Naive thymus-derived CD8-positive, alpha-beta T cell (primary cell): Measurements from ENCODE around the gene ING5. TPM values are rescaled to one million over a fixed set of nuclear protein-coding genes. Genes with fewer than 3 reads are reported as not detected.
"Not testable (repeated sequence)": the region's sequence is repeated elsewhere in the genome, so short reads cannot be mapped to it uniquely, and the experiment has no call there.

ENCODE experiments used
- ATAC-seq, 2 donors: fragments of 150-1000 bp; cut with Tn5 transposase in 1 of 2; sonication (Bioruptor Pico), chemical (Tn5 transposase) in 1 of 2; 1 replicate in 1 of 2; 2 replicates in 1 of 2; pipeline ENCODE4 v1.10.0; 2021; ENCODE audit warnings: mild to moderate bottlenecking in 2 of 2, moderate library complexity in 2 of 2
- POLR2A ChIA-PET: fragments of 350-600 bp; sonication (Branson Sonifier 250); formaldehyde crosslinking; loops from one replicate; lab custom pipeline; 2021; ENCODE audit warnings: antibody characterized with exemption; lab: Charles Lee
- DNase-seq, 10 donors: peaks; one replicate each; pipeline versions ENCODE4 v3.0.0 to v3.0.0-alpha.2; 2020 to 2022
- H3K27ac Mint-ChIP-seq, 10 donors: one replicate each; pipeline ENCODE4 v1.8.0; 2020 to 2022; ENCODE audit warnings: mild to moderate bottlenecking in 10 of 10, mixed read lengths in 10 of 10, moderate library complexity in 4 of 10, inconsistent platforms in 1 of 10
- H3K27me3 Mint-ChIP-seq, 5 donors: one replicate each; pipeline ENCODE4 v1.8.0; 2021 to 2022; ENCODE audit warnings: mixed read lengths in 5 of 5
- H3K36me3 Mint-ChIP-seq, 3 donors: one replicate each; pipeline ENCODE4 v1.8.0; 2020 to 2022; ENCODE audit warnings: mixed read lengths in 3 of 3, mild to moderate bottlenecking in 2 of 3, inconsistent platforms in 1 of 3
- H3K4me1 Mint-ChIP-seq, 4 donors: one replicate each; pipeline ENCODE4 v1.8.0; 2021 to 2022; ENCODE audit warnings: mixed read lengths in 4 of 4
- H3K4me3 Mint-ChIP-seq, 10 donors: one replicate each; pipeline ENCODE4 v1.8.0; 2020 to 2022; ENCODE audit warnings: mild to moderate bottlenecking in 10 of 10, mixed read lengths in 10 of 10, moderate library complexity in 6 of 10, inconsistent platforms in 1 of 10
- H3K9me3 Mint-ChIP-seq, 9 donors: one replicate each; pipeline ENCODE4 v1.8.0; 2020 to 2022; ENCODE audit warnings: mixed read lengths in 9 of 9, mild to moderate bottlenecking in 3 of 9, inconsistent platforms in 1 of 9, moderate library complexity in 1 of 9
- polyA plus RNA-seq, 3 donors: library from polyadenylated mRNA; unstranded; fragments of 300-500 nt; fragmentation: Illumina TruSeq; gene quantifications; one replicate each; pipeline ENCODE4 v1.2.3, GENCODE V29; 2021
- total RNA-seq, 8 experiments: library from RNA in 2 of 8; stranded (reverse) in 2 of 8; gene quantifications; one replicate each; pipeline ENCODE4 v1.2.3 and lab custom pipeline; 2021 to 2026

The ING5 gene
- total and polyA plus RNA-seq, 5 experiments from 2014 or later, result 16.4 to 80.8 (median 23.5) TPM

DNA sequence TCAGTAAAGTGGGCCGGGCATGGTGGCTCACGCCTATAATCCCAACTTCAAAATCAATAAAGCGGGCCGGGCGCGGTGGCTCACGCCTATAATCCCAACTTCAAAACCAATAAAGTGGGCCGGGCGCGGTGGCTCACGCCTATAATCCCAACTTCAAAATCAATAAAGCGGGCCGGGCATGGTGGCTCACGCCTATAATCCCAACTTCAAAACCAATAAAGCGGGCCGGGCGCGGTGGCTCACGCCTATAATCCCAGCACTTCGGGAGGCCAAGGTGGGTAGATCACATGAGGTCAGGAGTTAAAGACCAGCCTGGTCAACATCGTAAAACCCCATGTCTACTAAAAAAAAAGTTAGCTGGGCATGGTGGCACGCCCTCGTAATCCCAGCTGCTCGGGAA, 39.1 kb upstream of the ING5 start:
- ATAC-seq, DNase-seq, H3K4me1 Mint-ChIP-seq, H3K4me3 Mint-ChIP-seq, H3K9me3 Mint-ChIP-seq, POLR2A ChIA-PET, H3K27ac Mint-ChIP-seq, H3K27me3 Mint-ChIP-seq: not testable (repeated sequence)
- H3K36me3 Mint-ChIP-seq, result peaks cover 0 to 61% (median 15%) of the 10 kb centered on the region in 3 donors

GRCh38 chr2:241665731-241666440, 36.0 kb upstream of the ING5 start:
- Mint-ChIP-seq H3K27me3 (no peaks in the 10 kb centered on the region), H3K4me1 (peaks cover 3 to 4% (median 4%) of the 10 kb centered on the region in 4 donors), H3K36me3 (peaks cover 0 to 60% (median 6%) of the 10 kb centered on the region in 3 donors), H3K4me3 (no peak overlapping the region), H3K27ac (peak overlapping the region in 1 of 10 donors; percentile 83), H3K9me3 (no peaks in the 10 kb centered on the region)
- no peak for DNase-seq
- POLR2A ChIA-PET, result no interaction called here
- ATAC-seq, result no peak

GRCh38 chr2:241666627-241667400, 35.0 kb upstream of the ING5 start:
- peaks cover 0 to 59% (median 3%) of the 10 kb centered on the region in 3 donors for H3K36me3 Mint-ChIP-seq
- POLR2A ChIA-PET, result no interaction called here

DNA sequence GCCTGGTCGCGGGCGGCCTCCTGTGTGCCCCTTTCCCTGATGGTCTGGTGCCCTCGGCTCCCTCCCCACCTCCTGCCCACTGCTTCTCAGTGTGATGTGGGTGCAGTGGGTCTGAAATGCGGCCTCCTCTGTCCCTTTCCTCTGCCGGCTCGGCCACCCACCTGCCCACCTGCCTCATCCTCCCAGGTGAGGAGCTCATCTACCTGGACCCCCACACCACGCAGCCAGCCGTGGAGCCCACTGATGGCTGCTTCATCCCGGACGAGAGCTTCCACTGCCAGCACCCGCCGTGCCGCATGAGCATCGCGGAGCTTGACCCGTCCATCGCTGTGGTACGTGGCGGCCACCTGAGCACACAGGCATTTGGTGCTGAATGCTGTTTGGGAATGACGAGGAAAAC, 33.5 kb upstream of the ING5 start:
- Mint-ChIP-seq H3K36me3 (peaks cover 0 to 56% (median 3%) of the 10 kb centered on the region in 3 donors), H3K4me3 (no peak overlapping the region), H3K9me3 (no peaks in the 10 kb centered on the region), H3K27ac (no peak overlapping the region), H3K27me3 (no peaks in the 10 kb centered on the region), H3K4me1 (peaks cover 3 to 6% (median 4%) of the 10 kb centered on the region in 4 donors)
- no peak for ATAC-seq
- POLR2A ChIA-PET, result interaction anchor here (0.9 kb wide), 1 partner anchor 24 kb away, joined by 3 read pairs; no protein-coding TSS in a partner anchor
- DNase-seq, result no peak

More at GRCh38 chr2:241666627-241667400, 35.0 kb upstream of the ING5 start:
- Mint-ChIP-seq H3K27me3 (no peaks in the 10 kb centered on the region), H3K4me1 (peaks cover 3 to 4% (median 4%) of the 10 kb centered on the region in 4 donors), H3K27ac (peak overlapping the region in 1 of 10 donors; percentile 53), H3K4me3 (no peak overlapping the region), H3K9me3 (no peaks in the 10 kb centered on the region)
- DNase-seq (no peak), ATAC-seq (no peak)

DNA sequence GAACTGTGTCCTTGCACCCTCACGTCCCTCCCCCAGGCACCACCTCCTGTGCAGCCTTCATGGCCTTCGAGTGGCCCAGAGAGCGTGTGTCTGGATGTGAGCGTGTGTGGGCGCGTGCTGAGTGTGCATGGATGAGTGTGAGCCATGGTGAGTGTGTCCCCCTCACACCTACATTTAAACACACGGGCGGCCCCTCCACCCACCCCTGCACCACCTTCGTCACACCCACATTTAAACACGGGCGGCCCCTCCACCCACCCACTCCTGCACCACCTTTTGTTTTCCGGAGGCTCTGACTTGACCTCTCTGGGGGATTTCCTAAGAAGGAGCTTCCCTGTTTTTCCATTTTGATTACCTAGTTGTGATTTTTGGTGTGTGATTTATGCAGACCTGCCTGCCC, 33.0 kb upstream of the ING5 start:
- no peaks in the 10 kb centered on the region for H3K27me3 Mint-ChIP-seq
- no peak overlapping the region for H3K27ac Mint-ChIP-seq
- ATAC-seq (no peak), DNase-seq (no peak)
- no peaks in the 10 kb centered on the region for H3K9me3 Mint-ChIP-seq
- peaks cover 3 to 11% (median 5%) of the 10 kb centered on the region in 4 donors for H3K4me1 Mint-ChIP-seq
- H3K36me3 Mint-ChIP-seq, result peaks cover 0 to 55% (median 3%) of the 10 kb centered on the region in 3 donors
- POLR2A ChIA-PET, result interaction anchor here (0.9 kb wide), 1 partner anchor 24 kb away, joined by 3 read pairs; no protein-coding TSS in a partner anchor
- H3K4me3 Mint-ChIP-seq, result no peak overlapping the region

- POLR2A ChIA-PET, result interaction anchor here (0.6 kb wide), 1 partner anchor 27 kb away, joined by 3 read pairs; no protein-coding TSS in a partner anchor
- no peaks in the 10 kb centered on the region for H3K27me3 Mint-ChIP-seq
- no peak overlapping the region for H3K4me3 Mint-ChIP-seq
- ATAC-seq (no peak), DNase-seq (no peak)
- H3K27ac Mint-ChIP-seq, result peak overlapping the region in 2 of 10 donors; percentile 31 to 78
- peaks cover 0 to 58% (median 3%) of the 10 kb centered on the region in 3 donors for H3K36me3 Mint-ChIP-seq
- H3K4me1 Mint-ChIP-seq, result peaks cover 0 to 10% (median 3%) of the 10 kb centered on the region in 4 donors
- H3K9me3 Mint-ChIP-seq, result no peaks in the 10 kb centered on the region
Measured at GRCh38 chr2:241670333-241671110, 31.3 kb upstream of the ING5 start.

DNA sequence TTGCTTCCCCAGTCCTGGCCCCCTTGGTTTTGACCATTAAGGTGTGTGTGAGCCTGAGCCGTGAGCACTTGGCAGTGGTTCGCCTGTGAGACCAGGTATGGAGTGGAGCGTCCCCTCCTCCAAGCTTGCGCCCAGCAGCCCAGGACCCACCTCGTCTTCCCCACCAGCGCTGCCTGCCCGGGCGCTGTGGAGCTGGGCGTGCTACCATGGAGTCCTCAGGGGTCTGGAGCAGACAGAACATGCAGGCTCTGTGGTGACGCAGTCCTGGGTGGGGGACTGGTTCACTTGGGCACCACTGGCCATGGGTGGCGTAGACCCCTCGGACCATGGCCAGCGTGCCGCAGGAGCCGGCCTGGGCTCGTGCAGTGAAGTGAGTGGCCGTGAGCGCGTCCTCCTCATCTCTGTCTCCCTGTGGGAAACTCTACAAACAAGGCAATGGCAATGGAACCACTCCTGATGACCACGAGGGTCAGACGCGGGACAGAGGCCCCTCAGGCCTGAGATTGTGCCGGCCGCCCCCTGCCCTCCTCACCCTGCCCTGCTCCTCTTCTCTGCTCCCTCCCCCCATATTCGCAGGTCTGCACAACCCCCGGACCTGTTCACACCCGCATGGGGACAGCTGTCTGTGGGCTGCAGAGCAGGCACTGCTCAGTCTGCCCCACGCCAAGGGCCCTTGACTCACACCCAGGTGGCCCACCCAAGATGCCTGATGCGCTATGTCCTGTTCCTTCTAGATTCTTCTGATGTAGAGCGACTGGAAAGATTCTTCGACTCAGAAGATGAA, 30.2 kb upstream of the ING5 start:
- DNase-seq (no peak), ATAC-seq (no peak)
- Mint-ChIP-seq H3K27me3 (no peaks in the 10 kb centered on the region), H3K4me1 (peaks cover 0 to 9% (median 2%) of the 10 kb centered on the region in 4 donors), H3K4me3 (no peak overlapping the region), H3K27ac (no peak overlapping the region), H3K36me3 (peaks cover 0 to 50% (median 3%) of the 10 kb centered on the region in 3 donors), H3K9me3 (no peaks in the 10 kb centered on the region)
- POLR2A ChIA-PET, result interaction anchor here (0.6 kb wide), 1 partner anchor 26 kb away, joined by 3 read pairs; no protein-coding TSS in a partner anchor

- H3K27me3 Mint-ChIP-seq, result no peaks in the 10 kb centered on the region
- H3K27ac Mint-ChIP-seq, result no peak overlapping the region
- H3K36me3 Mint-ChIP-seq, result peaks cover 0 to 53% (median 3%) of the 10 kb centered on the region in 3 donors
- ATAC-seq (no peak), DNase-seq (no peak)
- peaks cover 0 to 9% (median 2%) of the 10 kb centered on the region in 4 donors for H3K4me1 Mint-ChIP-seq
- H3K4me3 Mint-ChIP-seq, result no peak overlapping the region
- POLR2A ChIA-PET, result no interaction called here
- no peaks in the 10 kb centered on the region for H3K9me3 Mint-ChIP-seq
Measured at GRCh38 chr2:241672243-241673188, 29.3 kb upstream of the ING5 start.

DNA sequence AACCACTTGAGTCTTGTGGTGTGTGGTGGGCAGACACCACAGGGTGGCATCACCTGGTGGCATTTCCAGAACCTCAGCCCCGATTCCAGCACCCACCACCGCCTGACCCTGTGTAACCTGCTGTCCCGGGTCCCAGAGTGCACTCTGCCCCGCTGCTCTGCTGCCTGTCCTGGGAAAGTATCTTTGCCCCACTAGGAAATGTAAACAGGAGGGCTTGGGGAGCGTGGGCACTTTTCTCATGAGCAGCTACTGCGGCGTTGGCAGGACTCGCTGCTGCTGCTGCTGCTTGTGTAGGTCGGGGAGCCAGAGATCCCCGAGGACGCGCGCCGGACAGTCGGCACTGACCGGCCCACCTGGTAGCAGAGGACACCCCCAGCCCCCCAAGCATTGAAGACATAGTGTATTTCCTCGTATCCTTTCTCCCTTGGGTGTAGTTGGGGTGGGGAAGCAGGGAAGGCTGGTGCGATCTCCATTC, 28.6 kb upstream of the ING5 start:
- DNase-seq (no peak), ATAC-seq (no peak)
- Mint-ChIP-seq H3K9me3 (no peaks in the 10 kb centered on the region), H3K4me3 (no peak overlapping the region), H3K36me3 (peaks cover 0 to 51% (median 3%) of the 10 kb centered on the region in 3 donors), H3K27ac (peak overlapping the region in 4 of 10 donors; percentile 48 to 78 (median 65)), H3K4me1 (peaks cover 0 to 9% (median 2%) of the 10 kb centered on the region in 4 donors), H3K27me3 (no peaks in the 10 kb centered on the region)
- POLR2A ChIA-PET, result no interaction called here

DNA sequence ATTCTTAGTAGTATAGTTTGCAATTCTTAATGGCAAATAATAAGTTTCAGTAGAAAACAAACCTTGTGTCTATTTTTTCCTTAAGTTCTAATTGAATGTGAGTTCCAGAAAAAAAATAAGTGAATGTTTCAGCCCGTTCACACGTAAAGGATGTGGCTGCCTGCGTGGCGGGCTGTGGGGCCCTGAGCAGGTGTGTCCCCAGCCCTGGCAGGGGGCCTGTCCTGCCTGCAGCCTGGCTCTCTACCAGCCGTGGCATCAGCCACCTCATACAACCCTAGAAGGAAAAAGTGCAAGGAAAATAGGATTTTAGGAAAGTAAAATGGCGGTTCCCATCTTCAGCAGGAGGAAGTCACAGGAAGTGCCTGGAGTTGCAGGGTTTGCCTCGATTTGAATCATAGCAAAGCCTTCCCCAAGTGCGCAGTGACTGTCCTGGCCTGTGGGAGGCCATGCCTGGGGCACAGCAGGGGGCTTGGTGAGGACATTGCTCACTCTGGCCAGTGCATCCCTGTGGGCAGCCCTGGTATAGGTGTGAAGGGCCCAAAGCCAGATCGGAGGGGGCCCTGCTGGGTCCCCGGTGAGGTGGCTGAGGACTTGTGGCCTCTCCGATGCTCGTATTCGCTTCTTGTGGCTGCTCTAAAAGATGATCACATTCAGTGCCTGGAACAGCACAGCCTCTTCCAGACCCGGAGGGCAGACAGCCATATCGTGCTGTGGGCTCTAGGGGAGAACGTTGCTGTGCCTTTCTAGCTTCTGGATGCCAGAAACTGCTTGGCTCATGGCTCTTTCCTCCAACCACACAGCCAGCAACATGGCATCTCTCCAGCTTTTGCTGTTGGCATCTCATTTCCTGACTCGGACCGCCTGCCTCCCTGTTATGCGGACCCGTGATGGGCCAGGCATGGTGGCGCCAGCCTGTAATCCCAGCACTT, 27.8 kb upstream of the ING5 start:
- Mint-ChIP-seq H3K36me3 (peaks cover 0 to 44% (median 3%) of the 10 kb centered on the region in 3 donors), H3K9me3 (no peaks in the 10 kb centered on the region), H3K4me3 (no peak overlapping the region), H3K4me1 (peaks cover 0 to 9% (median 2%) of the 10 kb centered on the region in 4 donors), H3K27ac (peak overlapping the region in 4 of 10 donors; percentile 43 to 73 (median 48)), H3K27me3 (no peaks in the 10 kb centered on the region)
- ATAC-seq (no peak), DNase-seq (no peak)
- POLR2A ChIA-PET, result no interaction called here
